ENCODE data around the gene LAMA1. TPM values are rescaled to one million over a fixed set of nuclear protein-coding genes. Genes with fewer than 3 reads are reported as not detected.

LAMA1 gene
- polyA plus RNA-seq, 1 donor from 2014 or later = not detected

DNA sequence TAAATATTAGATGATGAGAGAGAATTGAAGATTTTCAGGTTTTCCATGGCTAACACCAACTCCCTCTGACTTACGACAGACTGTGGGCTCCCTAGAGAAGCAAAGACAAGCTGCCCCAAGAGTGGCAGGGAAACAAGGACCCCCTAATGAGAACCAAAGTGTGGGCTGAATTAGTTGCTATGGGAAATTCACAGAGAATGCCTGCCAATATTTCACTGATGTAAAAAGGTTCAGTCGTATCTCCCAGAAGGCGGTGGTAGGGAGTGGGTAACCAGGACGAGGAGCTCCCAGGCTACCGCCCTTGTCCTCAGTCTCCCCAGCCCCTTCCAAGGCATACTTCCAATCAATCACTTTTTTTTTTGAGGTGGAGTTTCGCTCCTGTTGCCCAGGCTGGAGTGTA is 113.6 kb downstream of the LAMA1 start:
- Mint-ChIP-seq H3K4me1 (no peaks in the 10 kb centered on the region), H3K9me3 (peaks cover 0 to 12% (median 1%) of the 10 kb centered on the region in 3 donors), H3K27me3 (no peaks in the 10 kb centered on the region), H3K36me3 (no peaks in the 10 kb centered on the region), H3K27ac (no peak overlapping the region), H3K4me3 (no peak overlapping the region)

GRCh38 chr18:7002107-7002506 is 115.5 kb downstream of the LAMA1 start:
- Mint-ChIP-seq H3K36me3 (no peaks in the 10 kb centered on the region), H3K27ac (no peak overlapping the region), H3K27me3 (no peaks in the 10 kb centered on the region), H3K9me3 (peaks cover 3 to 13% (median 6%) of the 10 kb centered on the region in 3 donors), H3K4me1 (no peaks in the 10 kb centered on the region), H3K4me3 (no peak overlapping the region)

DNA sequence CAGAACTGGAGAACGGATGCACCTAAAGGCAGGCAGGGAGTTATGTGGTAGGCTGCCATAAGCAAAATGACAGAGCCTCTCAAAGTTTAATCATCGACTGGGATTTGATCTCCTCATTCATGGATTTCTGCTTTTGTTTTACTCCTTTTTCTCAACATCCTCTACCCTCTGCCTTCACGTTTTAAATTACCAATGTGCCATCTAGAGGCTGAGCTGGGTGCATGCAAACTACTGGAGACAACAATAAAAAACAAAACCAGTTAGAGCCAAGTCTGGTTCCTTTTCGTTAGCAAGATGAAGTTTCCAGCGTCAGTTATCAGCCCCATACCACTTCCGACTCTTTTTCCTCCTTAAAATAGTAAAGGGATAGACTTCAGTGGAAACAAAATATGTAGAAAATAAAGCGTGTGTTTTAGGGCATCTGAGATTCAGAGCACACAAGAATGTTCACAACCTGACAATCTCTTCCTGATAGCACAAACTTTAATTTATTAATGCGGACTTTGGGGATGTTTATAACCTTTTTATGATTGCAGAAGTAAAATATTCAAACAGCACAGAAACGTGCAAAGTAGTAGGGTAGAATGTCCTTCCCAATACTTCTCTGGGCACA is 117.0 kb downstream of the LAMA1 start:
- Mint-ChIP-seq H3K36me3 (no peaks in the 10 kb centered on the region), H3K4me1 (no peaks in the 10 kb centered on the region), H3K27ac (no peak overlapping the region), H3K27me3 (no peaks in the 10 kb centered on the region), H3K9me3 (peaks cover 3 to 13% (median 6%) of the 10 kb centered on the region in 3 donors), H3K4me3 (no peak overlapping the region)

GRCh38 chr18:6997808-6998207 is 119.8 kb downstream of the LAMA1 start:
- no peaks in the 10 kb centered on the region for H3K27me3 Mint-ChIP-seq
- no peak overlapping the region for H3K4me3 Mint-ChIP-seq
- H3K36me3 Mint-ChIP-seq = no peaks in the 10 kb centered on the region
- peaks cover 3 to 7% (median 6%) of the 10 kb centered on the region in 3 donors for H3K9me3 Mint-ChIP-seq
- peak overlapping the region in 1 of 3 donors; percentile 62 for H3K27ac Mint-ChIP-seq
- H3K4me1 Mint-ChIP-seq = no peaks in the 10 kb centered on the region

DNA sequence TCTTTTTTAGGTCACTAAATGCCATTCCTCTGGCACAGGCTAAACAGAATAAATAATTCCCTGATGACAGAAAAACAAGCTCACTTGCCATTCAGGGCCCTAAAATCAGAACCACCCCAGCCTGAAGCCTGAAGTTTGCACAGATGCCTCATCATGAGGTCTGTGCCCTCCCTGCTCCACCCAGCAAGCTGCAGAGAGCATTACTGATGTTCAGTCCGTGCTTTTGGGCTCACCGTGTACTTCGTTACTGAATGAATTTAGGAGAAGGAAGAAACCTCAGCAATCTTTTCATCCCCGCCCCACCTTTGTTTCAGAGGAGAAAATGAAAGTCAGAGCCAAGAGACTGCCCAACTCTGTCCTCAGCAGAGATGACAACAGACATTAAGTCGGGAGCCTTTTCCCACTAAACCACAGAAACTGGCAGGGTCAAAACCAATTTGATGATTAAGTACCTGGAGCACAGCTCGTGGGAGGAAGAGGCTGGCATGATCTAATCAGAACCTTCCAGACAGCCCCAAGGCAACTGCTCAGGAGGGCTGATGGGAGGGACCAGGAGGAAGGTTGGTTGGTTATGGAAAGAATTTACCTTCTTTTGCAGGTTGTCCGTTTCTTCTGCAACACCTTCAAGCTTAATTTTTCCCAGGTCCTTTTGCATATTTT is 122.7 kb downstream of the LAMA1 start:
- Mint-ChIP-seq H3K4me1 (no peaks in the 10 kb centered on the region), H3K27me3 (no peaks in the 10 kb centered on the region), H3K36me3 (no peaks in the 10 kb centered on the region), H3K27ac (no peak overlapping the region), H3K4me3 (no peak overlapping the region), H3K9me3 (peaks cover 1 to 11% (median 1%) of the 10 kb centered on the region in 3 donors)

- Mint-ChIP-seq H3K9me3 (peaks cover 1 to 11% (median 1%) of the 10 kb centered on the region in 3 donors), H3K36me3 (no peaks in the 10 kb centered on the region), H3K27me3 (no peaks in the 10 kb centered on the region), H3K27ac (no peak overlapping the region), H3K4me3 (no peak overlapping the region), H3K4me1 (no peaks in the 10 kb centered on the region)
Measured at GRCh38 chr18:6994056-6994770, 123.4 kb downstream of the LAMA1 start.

- Mint-ChIP-seq H3K27me3 (no peaks in the 10 kb centered on the region), H3K4me3 (no peak overlapping the region), H3K4me1 (no peaks in the 10 kb centered on the region), H3K9me3 (peaks cover 2 to 9% (median 3%) of the 10 kb centered on the region in 3 donors), H3K27ac (no peak overlapping the region), H3K36me3 (no peaks in the 10 kb centered on the region)
Measured at GRCh38 chr18:6992761-6993160, 124.8 kb downstream of the LAMA1 start.

DNA sequence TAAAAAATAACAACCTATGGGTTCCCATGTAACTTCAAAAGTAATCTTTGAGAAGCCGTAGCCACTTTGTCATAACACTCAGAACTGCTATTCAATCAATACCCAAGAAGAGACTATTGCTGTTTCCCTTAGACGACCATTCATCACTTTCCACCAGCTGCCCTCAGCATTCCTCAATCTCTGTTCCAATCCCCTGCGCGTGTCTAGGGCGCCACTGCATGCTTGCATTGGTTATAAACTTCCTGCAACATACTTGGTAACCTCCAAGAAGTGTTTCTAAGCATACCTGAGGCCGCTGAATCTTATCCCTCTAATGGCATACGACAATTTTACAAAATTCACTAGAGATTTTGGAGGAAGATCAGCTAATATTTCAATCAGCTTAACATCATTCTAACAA is 134.2 kb downstream of the LAMA1 start:
- H3K4me3 Mint-ChIP-seq = no peak overlapping the region
- H3K4me1 Mint-ChIP-seq = no peaks in the 10 kb centered on the region
- no peaks in the 10 kb centered on the region for H3K36me3 Mint-ChIP-seq
- H3K27ac Mint-ChIP-seq = no peak overlapping the region
- no peaks in the 10 kb centered on the region for H3K27me3 Mint-ChIP-seq
- peaks cover under 1 to 3% (median 3%) of the 10 kb centered on the region in 3 donors for H3K9me3 Mint-ChIP-seq

GRCh38 chr18:6982398-6982797 is 135.2 kb downstream of the LAMA1 start:
- no peaks in the 10 kb centered on the region for H3K27me3 Mint-ChIP-seq
- H3K4me1 Mint-ChIP-seq = no peaks in the 10 kb centered on the region
- H3K27ac Mint-ChIP-seq = no peak overlapping the region
- peaks cover 0 to 3% (median 1%) of the 10 kb centered on the region in 3 donors for H3K9me3 Mint-ChIP-seq
- H3K4me3 Mint-ChIP-seq = no peak overlapping the region
- H3K36me3 Mint-ChIP-seq = no peaks in the 10 kb centered on the region

- no peaks in the 10 kb centered on the region for H3K36me3 Mint-ChIP-seq
- H3K27ac Mint-ChIP-seq = no peak overlapping the region
- H3K4me1 Mint-ChIP-seq = no peaks in the 10 kb centered on the region
- peaks cover 0 to 3% (median 1%) of the 10 kb centered on the region in 3 donors for H3K9me3 Mint-ChIP-seq
- H3K27me3 Mint-ChIP-seq = no peaks in the 10 kb centered on the region
- H3K4me3 Mint-ChIP-seq = no peak overlapping the region
Measured at GRCh38 chr18:6980363-6980762, 137.2 kb downstream of the LAMA1 start.

DNA sequence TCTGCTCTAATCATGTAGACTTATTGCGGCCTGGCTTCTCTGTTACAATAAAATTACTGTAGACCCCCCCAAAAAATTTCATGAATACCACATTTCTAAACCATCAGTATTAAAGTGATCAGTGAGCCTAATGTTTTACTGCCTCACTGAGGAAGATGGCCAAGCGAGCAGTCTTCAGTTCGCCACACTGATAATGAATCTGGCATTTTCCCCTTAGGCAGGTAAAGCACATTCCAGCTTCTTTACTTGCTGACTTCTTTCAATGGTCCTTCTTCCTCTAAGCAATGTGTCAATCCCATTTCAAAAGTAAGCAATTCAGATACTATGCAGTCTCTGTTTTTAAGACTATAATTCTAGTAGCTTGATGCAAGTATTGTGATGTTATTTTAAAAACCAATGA is 137.6 kb downstream of the LAMA1 start:
- H3K27me3 Mint-ChIP-seq = no peaks in the 10 kb centered on the region
- no peak overlapping the region for H3K27ac Mint-ChIP-seq
- no peaks in the 10 kb centered on the region for H3K4me1 Mint-ChIP-seq
- no peaks in the 10 kb centered on the region for H3K36me3 Mint-ChIP-seq
- H3K9me3 Mint-ChIP-seq = peaks cover 0 to 3% (median 1%) of the 10 kb centered on the region in 3 donors
- no peak overlapping the region for H3K4me3 Mint-ChIP-seq

GRCh38 chr18:6976935-6977334 is 140.7 kb downstream of the LAMA1 start:
- H3K27ac Mint-ChIP-seq = no peak overlapping the region

GRCh38 chr18:6975084-6975483 is 142.5 kb downstream of the LAMA1 start:
- no peaks in the 10 kb centered on the region for H3K4me1 Mint-ChIP-seq
- H3K27me3 Mint-ChIP-seq = no peaks in the 10 kb centered on the region
- H3K27ac Mint-ChIP-seq = no peak overlapping the region
- no peaks in the 10 kb centered on the region for H3K36me3 Mint-ChIP-seq
- no peak overlapping the region for H3K4me3 Mint-ChIP-seq
- peaks cover 0 to 3% (median 0%) of the 10 kb centered on the region in 3 donors for H3K9me3 Mint-ChIP-seq

More at GRCh38 chr18:6976935-6977334, 140.7 kb downstream of the LAMA1 start:
- peaks cover 0 to 3% (median 1%) of the 10 kb centered on the region in 3 donors for H3K9me3 Mint-ChIP-seq
- H3K27me3 Mint-ChIP-seq = no peaks in the 10 kb centered on the region
- no peaks in the 10 kb centered on the region for H3K36me3 Mint-ChIP-seq
- H3K4me1 Mint-ChIP-seq = no peaks in the 10 kb centered on the region
- no peak overlapping the region for H3K4me3 Mint-ChIP-seq

DNA sequence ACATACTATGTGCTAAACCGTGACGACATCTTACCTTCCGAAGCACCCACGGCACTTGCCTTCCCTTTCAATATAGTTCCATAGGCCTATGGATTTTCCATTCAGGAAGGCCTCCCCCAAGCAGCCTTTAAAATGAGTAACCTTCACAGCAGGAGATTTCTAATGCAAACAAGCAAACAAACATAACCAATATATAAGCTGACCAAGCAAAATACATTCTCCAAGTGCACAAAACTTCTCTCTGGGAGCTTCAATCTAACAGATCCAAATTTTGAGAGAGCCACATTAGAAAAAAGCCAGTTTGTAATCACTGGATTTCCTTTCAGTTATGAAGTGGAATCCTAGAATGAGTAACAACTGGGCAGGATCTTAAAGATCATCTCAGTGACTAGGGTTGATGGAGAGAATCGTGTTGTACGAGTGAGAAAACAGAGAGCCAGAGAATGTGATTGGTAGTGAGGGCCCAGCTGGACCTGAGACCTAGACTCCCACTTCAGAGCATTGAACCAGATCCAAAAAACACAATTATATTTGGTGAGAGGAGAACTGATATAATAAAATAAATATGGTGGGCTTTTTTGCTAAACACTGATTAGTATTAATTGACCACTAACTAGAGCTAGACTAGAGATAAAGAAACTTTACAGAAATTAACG is 145.6 kb downstream of the LAMA1 start:
- Mint-ChIP-seq H3K27ac (no peak overlapping the region), H3K36me3 (no peaks in the 10 kb centered on the region), H3K4me1 (no peaks in the 10 kb centered on the region), H3K9me3 (no peaks in the 10 kb centered on the region), H3K27me3 (no peaks in the 10 kb centered on the region), H3K4me3 (no peak overlapping the region)

DNA sequence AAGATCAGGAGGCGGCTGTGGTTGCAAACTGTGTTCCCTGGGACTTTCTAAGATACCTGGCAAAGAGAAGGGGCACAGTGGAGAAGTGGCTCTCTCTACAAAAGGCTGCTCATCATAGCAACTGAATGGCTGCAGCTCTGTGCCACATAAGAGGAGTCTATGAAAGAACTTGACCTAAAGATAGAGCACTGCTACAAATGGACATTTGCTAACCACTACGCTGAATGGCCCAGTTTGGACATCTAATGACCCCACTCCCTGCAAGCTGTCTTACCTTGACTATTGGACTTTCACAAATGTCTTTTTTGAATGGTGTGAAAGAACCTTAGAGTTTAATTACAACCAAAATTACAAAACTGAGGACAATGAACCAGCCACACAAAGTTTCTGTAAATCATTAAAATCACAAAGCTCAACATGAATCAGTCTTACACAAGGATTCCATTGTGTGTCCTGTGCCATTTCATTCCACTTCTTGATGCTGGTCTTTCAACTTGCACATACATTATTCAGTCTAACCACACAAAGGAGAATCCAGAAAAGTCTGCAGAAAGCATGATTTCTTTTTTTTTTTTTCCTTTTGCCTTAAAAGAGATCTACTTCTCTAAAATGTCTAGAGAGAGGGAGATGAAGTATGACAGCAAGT is 154.0 kb downstream of the LAMA1 start:
- no peak overlapping the region for H3K4me3 Mint-ChIP-seq
- no peaks in the 10 kb centered on the region for H3K27me3 Mint-ChIP-seq
- no peaks in the 10 kb centered on the region for H3K4me1 Mint-ChIP-seq
- no peaks in the 10 kb centered on the region for H3K36me3 Mint-ChIP-seq
- peaks cover 2 to 8% (median 3%) of the 10 kb centered on the region in 3 donors for H3K9me3 Mint-ChIP-seq
- no peak overlapping the region for H3K27ac Mint-ChIP-seq

Data from IgD-negative memory B cell (primary cell).